Measurements from ENCODE around the gene MYO1G.

- TF ChIP-seq EZH2phosphoT487 (IDR thresholded peaks at IDR 0.05; ENCODE audit: borderline replicate concordance) (no peak), CTCF (conservative IDR thresholded peaks at IDR 0.05; ENCODE audit: low read length) (no peak)
Measured at GRCh38 chr7:44999245-45000092, 20.7 kb upstream of the MYO1G start.

Data from Loucy (cell line).